ENCODE data around the gene TSHR.
"Not testable (repeated sequence)": the region's sequence is repeated elsewhere in the genome, so short reads cannot be mapped to it uniquely, and the experiment has no call there.

TSHR gene

GRCh38 chr14:80951491-80951890 is 3.9 kb upstream of the TSHR start:
- DNase-seq (ENCODE audit: low read depth): no peak

- DNase-seq (ENCODE audit: low read depth): not testable (repeated sequence)
Measured at GRCh38 chr14:80953211-80953610, 2.2 kb upstream of the TSHR start.

DNA sequence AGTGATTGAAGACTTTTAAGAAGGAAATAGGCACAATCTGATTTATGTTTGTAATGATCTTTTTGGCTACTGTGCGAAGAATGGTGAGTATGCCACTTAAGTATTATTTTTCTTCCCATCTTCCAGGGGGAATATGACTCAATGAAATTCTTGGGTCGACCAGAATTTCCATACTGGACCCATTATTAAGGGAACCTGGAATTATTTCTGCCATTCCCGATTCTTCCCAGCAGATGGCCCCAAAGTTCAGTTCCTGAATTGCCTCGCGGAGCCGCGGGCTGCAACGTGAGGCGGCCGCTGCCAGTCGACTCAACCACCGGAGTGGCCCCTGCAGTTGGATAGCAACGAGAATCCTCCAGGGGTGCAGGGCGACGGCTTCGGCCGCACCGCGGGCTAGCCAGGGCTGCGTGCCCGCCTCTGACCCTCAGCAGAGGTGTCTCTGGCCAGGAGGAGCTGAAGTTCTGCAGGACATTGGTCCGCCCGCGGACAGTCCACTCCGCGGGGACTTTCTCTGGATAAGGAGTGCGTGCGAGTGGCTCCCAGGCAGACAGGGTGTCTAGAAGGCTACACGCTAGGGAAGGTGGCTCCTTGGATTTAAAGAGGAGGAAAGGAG is 628 bp upstream of the TSHR start:
- DNase-seq (ENCODE audit: low read depth): peak; percentile 58

DNA sequence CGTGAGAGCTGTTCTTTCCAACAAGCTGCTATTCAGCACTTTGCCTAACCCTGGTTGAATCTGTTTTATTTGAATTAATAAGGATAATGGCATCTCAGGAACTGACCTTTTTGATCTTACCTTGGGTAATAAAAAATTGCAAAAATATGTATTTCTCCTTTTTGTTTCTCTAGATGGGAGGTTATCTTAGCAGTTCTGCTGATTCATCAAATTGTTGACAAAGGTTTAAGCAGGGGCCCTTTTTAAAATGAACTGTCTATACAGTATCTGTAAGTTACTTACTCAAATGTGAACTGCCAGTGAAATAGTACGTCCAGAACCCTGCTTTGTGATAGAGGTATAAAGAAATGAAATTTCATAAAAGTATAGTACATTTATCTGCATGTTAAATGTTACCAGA is 681 bp downstream of the TSHR start:
- no peak for DNase-seq (ENCODE audit: low read depth)

- DNase-seq (ENCODE audit: low read depth): no peak
Measured at GRCh38 chr14:80956922-80957321, 1.5 kb downstream of the TSHR start.

DNA sequence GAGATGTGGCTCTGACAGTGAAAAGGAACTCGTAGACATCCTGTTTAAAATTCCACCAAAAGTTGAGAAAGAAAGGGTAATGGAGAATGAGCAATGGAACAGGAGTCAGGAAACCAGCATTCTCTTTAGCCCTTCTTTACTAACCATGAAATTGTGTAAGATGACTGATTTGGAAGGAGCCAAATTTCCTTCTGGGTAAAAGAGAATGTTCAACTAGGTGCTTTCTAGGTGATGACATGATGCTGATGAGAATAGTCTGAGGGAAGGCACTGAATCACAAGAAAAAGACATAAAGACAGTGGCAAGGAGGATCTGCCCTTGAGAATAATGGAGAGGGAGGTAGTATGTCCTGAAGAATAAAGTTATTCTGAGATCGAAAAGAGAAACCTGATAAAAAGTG is 2.2 kb downstream of the TSHR start:
- no peak for DNase-seq (ENCODE audit: low read depth)

DNA sequence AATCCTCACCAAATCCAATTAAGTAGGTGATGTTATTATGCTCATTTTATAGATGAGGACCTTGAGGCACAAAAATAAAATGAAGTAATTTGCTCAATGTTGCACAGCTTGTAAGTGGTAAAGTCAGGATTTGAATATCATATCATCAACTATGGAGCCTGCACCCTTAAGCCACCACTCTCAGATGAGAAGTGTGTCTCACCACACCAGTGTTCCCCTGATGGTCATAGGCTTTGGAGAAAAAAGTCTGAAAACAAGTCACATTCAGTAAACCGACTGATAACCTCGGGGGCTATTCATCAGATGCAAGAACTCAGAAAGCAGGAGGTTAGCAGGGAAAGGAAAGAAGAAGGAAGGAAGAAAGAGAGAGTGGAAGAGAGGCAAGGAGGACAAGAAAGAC is 2.8 kb downstream of the TSHR start:
- no peak for DNase-seq (ENCODE audit: low read depth)

DNA sequence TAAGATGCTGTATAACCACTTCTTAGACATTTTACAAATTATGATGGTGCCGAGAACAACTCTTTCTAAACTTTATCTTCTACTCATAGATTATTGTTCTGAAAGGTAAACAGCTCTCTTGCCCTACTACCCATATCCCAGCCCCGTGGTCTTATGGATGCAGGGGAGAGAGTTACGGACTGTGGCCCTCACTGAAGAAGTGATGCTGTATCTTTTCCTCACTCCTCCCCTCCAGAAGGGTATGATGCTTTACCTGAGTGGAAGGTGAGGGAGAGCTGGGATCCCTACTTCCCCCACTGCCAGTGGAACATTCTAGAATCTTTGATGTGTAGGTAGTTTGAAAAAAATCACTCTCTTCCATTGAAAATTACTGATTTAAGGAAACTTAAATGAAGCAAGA is 3.5 kb downstream of the TSHR start:
- no peak for DNase-seq (ENCODE audit: low read depth)

GRCh38 chr14:80959496-80959895 is 4.1 kb downstream of the TSHR start:
- no peak for DNase-seq (ENCODE audit: low read depth)

DNA sequence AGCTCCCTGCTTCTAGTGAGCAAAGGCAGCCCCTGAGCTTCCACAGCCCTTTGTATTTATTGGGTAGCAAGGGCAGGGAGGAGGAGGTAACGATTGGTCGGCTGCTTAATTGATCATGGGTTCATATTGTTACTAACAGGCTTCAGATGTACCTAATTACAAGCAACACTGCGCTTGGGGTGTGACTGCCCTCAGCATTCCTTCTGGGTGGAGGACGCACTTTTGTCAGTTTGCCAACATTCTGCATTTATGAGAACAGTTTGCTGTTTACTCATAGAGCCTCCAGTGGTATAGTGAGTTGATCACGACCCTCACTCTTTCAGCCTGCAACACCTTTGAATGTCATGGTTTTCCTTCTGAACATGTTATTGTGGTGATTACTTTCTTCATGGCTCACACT is 9.6 kb downstream of the TSHR start:
- no peak for DNase-seq (ENCODE audit: low read depth)

DNA sequence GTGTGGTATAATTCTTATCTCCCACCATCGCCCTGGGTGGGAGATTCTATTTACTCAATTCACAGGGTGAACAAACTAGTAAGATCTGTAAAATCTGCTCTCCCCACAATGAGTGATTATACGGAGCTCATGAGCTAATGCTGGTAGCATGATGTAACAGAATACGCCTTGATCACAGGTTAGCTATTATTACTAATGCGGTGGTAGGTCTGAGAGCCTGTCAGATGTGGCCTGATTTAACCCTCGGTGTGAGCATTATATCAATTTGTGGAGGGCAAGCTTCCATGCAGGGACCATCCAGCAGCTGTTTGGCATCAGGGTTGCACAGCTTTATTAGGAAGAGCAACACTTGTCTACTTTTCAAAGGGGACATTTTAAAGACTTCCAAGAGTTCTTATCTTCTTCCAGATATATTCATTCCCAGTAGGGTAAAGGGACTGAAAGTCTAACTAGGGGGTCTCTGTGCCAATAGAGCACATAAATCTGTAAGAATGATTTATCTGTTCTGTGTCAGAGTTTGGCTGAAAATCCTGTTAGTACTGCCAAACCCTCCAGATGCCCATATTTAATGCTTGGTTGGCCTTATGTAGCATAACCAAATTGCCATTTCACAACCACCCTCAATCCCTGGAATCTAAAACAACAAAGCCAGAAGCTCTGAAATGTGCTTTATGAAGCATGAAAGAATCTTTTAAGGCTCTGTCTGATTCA is 18.7 kb downstream of the TSHR start:
- DNase-seq (ENCODE audit: low read depth): no peak

- DNase-seq (ENCODE audit: low read depth): no peak
Measured at GRCh38 chr14:80974679-80975078, 19.3 kb downstream of the TSHR start.

DNA sequence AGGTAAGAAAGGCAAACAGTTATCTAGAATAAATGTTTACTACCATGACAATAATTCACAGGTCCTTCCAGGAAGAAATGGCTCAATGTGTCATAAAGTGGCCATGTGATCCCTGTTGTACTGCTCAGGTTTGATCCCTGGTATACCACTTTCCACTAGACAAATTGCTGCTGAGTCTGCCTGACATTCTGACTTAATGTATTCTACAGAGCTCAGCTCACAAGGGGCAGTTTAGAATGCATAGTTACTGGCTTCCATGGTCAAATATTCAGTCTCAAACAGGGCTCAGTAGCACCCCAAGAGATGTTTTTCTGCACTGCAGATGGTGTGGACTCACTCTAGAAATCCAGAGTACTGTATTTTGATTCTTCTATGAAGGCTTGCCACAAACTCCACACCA is 21.8 kb downstream of the TSHR start:
- DNase-seq (ENCODE audit: low read depth): no peak

GRCh38 chr14:80978403-80978802 is 23.0 kb downstream of the TSHR start:
- DNase-seq (ENCODE audit: low read depth): no peak

GRCh38 chr14:80979951-80980350 is 24.5 kb downstream of the TSHR start:
- DNase-seq (ENCODE audit: low read depth): no peak

- no peak for DNase-seq (ENCODE audit: low read depth)
Measured at GRCh38 chr14:80981156-80981555, 25.7 kb downstream of the TSHR start.

- no peak for DNase-seq (ENCODE audit: low read depth)
Measured at GRCh38 chr14:80981673-80982072, 26.3 kb downstream of the TSHR start.

- no peak for DNase-seq (ENCODE audit: low read depth)
Measured at GRCh38 chr14:80982711-80983110, 27.3 kb downstream of the TSHR start.

- peak; percentile 33 for DNase-seq (ENCODE audit: low read depth)
Measured at GRCh38 chr14:80987235-80988032, 32.0 kb downstream of the TSHR start.

DNA sequence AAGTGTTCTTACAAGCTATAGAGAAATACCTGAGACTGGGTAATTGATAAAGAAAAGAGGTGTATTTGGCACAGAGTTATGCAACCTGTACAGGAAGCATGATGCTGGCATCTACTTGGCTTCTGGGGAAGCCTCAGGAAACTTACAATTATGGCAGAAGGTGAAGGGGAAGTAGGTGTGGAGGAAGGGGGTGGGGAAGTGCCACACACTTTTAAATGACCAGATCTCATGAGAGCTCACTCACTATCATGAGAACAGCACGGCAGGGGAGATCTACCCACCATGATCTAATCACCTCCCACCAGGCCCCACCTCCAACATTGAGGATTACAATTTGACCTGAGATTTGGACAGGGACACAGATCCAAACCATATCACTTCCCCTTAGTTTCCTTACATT is 32.8 kb downstream of the TSHR start:
- DNase-seq (ENCODE audit: low read depth): no peak

- DNase-seq (ENCODE audit: low read depth): no peak
Measured at GRCh38 chr14:80988735-80989429, 33.5 kb downstream of the TSHR start.

GRCh38 chr14:80992580-80992979 is 37.2 kb downstream of the TSHR start:
- no peak for DNase-seq (ENCODE audit: low read depth)
